Measurements from ENCODE around the gene MRPL20.

Gene MRPL20

DNA sequence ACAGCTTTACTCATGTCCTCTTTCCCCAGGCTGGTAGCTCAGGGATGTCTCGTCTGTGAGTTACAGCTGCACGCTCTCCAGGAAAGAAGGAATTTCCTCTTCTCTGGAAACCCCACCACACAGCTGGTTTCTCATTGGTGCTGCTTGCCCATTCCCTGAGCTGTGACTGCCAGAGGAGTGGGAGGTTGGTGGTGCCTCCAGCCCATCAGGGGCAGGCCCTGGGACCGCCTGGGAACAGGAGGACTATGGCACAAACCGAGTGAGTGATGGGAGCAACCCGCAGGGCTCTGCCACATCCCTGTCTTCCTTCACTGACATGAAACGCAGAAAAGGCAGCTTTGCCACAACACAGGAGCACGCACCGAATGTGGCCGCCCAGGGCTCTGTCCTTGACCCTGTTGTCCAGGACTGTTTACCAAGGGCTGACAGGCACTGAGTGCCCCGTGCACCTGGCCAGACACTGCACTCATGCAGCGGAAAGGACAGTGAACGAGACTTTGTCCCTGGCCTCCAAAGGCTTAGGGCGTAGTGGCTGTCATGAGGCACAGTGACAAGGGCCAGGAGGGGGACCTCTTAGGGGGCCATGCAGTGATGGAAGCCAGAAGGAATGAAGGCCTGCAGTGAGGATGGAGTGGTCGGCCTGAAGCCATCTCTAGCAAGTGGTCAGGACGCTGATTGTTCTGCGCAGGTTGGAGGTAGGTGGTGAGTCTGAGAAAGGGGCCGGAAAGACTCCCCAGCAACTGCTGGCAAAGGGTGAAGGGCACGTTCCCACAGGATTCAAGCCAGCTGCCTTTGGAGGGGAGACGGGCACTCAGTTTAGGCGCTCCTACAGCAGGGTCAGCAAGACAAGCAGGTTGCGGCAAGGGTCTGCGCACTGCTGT, 6.3 kb downstream of the MRPL20 start:
- TF ChIP-seq, protein P1, sequence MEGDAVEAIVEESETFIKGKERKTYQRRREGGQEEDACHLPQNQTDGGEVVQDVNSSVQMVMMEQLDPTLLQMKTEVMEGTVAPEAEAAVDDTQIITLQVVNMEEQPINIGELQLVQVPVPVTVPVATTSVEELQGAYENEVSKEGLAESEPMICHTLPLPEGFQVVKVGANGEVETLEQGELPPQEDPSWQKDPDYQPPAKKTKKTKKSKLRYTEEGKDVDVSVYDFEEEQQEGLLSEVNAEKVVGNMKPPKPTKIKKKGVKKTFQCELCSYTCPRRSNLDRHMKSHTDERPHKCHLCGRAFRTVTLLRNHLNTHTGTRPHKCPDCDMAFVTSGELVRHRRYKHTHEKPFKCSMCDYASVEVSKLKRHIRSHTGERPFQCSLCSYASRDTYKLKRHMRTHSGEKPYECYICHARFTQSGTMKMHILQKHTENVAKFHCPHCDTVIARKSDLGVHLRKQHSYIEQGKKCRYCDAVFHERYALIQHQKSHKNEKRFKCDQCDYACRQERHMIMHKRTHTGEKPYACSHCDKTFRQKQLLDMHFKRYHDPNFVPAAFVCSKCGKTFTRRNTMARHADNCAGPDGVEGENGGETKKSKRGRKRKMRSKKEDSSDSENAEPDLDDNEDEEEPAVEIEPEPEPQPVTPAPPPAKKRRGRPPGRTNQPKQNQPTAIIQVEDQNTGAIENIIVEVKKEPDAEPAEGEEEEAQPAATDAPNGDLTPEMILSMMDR (IDR thresholded peaks at IDR 0.05) = no peak

DNA sequence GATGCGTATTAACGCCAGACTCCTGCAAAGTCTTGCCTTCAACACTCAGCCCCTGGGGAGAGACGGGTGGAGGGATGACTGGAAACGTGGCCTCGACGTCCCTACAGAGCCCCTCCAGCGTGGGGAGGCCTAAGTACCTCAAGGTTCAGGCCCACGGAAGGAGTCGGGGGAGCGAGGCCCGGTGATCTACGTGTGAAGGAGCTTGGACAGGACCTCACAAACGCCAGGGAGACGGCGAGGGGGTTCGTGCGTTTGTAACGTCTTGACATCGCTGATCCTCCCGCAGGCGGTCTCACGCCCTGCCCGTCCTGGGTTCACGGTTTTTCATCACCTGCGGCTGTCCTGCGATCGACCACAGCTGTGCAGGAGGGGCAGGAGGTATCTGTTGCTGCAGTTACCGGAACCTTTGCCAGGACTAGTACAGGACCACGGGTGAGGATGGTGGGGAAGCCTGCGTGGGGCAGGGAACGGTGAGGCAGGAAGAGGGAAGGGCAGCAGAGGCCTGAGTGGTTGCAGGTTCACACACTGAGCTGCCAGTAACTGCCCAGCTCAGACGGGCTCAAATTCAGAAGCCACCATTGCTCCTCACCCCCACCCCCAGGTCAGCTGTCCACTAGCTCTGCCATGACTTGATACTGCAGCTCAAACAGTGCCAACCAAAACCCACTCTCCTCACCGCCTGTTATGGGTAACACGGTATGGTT, 7.1 kb downstream of the MRPL20 start:
- TF ChIP-seq, protein P1 (IDR thresholded peaks at IDR 0.05) = no peak

DNA sequence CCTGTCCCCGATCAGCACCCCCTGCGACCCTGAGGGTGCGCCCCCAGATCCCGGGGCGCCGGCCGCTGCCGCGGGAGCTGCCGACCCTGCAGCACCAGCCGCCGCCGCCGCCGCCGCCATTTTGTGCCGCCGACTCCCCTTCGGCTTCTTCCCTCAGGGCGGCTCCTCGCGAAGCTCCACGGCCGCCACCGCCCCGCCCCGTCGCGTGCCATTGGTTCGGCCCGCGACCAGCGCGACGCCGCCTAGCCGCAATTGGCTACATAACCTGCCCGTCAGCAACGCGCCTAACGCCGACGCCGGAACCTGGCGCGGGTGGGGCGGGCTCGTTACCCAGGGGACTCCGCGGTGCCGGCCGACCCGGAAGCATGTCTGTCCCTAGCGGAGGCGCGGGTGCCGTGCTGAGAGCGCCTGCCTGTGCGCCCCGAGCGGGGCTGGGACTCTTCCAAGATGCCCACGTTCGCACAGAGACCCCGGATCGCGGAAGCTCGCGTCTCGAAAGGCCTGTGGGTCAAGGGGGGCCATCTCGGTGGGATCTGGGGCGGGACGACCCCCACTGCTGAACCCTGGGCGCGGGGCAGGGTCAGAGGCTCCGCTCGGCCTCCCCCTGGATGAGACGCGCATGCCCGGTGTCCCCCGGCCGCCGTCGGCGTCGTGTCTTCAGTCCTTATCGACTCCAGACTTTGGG, 7.8 kb downstream of the MRPL20 start, which contains the start of gene CCNL2:
TSS of gene CCNL2 (minus strand) at position 149 of the 685 bp plus-strand sequence. CDS start at position 120, 29 bp downstream.
- TF ChIP-seq, protein P1 (IDR thresholded peaks at IDR 0.05) = peak; percentile 43; the same call in 1 of the 2 replicates

DNA sequence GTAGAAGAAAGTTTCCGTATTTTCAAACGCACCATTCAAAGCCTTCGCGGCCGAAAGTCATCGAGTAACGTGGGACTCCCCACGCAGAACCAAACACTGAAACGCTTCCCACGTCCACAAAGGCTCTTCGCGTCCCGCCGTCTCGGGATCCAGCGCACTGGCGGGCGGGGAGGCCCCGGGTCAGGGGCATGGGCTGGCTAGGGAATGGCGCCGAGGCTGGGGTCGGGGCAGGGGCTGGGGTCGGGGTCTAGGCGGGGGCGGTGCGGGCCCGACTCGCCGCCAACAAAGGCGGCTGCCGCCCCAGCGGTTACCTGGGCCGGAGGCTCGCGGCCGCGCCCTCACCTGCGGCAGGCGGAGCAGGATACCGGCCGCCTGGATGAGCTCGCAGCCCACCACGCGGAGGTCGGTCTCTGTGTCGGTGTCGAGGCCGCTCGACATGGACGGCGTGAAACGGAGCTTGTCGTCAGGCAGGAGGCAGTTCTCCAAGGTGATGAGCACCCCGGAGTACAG, 8.4 kb downstream of the MRPL20 start:
- TF ChIP-seq, protein P1 (IDR thresholded peaks at IDR 0.05) = no peak

DNA sequence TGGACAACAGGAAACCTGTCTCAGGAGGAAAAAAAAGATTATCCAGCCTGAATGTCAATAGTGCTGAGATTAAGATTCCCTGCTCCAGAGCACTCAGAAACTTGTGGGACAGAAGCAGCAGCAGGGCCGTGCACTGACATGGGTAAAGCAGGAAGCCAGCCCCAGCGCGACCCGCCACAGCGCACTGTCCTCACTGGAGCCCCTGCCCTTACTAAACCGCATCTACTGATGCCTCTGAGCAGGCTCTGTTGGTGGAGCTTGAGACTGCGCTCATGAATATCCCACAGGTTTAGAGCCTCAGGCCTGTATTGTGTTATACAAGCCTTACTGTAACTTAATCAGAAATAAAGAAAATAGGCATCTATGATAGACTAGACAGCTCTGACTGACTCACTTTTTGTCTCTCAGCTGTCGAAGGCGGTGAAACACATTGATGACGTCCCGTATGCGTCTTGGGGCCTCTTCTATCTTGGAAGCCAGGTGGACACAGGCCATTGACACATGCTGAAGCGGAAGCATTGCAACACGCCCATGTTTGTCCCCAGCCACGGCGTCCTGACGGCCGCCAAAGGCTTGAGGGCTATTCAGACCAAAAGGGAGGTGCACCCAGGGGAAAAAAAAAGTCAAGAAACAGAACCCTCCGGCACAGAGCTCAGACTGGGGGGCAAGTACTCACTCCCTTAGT, 9.1 kb downstream of the MRPL20 start:
- TF ChIP-seq, protein P1 (IDR thresholded peaks at IDR 0.05) = no peak

DNA sequence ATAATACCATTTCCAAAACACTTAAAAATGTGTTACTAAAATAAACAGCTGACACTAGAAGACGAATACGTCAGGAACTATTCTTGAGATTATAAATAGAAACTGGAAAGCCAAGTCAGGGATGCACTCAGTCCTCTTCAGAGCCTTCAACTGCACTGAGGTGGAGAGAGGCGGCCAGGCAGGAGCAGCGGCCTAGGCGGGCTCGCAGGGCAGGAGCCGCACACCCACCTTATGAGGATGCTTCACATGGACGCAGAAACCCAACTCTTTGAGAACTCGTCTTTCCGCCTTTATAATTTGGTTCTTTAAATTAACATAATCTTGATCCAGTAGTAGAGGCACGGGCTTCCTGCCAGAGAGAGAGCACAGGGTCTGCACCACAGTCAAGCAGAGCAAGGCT, 11.9 kb downstream of the MRPL20 start:
- TF ChIP-seq, protein P1 (IDR thresholded peaks at IDR 0.05) = no peak

DNA sequence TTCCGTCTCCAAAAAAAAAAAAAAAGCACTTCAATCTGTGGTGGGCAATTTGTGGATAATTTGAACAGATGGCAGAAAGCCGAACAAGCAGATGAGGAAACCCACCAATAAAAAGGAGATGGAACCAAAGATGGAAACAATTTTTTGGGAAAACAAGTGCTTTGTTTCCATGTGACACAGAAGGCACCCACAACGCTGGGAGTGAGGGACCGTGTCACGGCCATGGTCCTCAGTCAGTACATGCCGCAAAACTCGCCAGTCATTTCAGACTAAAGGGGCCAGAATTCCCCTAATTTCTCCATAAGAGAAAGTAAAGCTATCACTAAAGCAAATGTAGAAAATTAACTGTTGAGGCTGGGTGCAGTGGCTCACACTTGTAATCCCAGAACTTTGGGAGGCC, 13.0 kb downstream of the MRPL20 start:
- TF ChIP-seq, protein P1 (IDR thresholded peaks at IDR 0.05) = no peak
